Activated naive CD4-positive, alpha-beta T cell treated with Interleukin-2 at 50 U/mL for 16 hours (primary cell): Measurements from ENCODE around the gene ALDH1A3.

Experiments used
- DNase-seq: peaks from one replicate; pipeline ENCODE4 v3.0.0-alpha.2; 2020

ALDH1A3 gene

GRCh38 chr15:100859970-100860828 is 19.4 kb upstream of the ALDH1A3 start:
- DNase-seq = no peak

GRCh38 chr15:100860829-100861510 is 18.7 kb upstream of the ALDH1A3 start:
- no peak for DNase-seq

- DNase-seq = no peak
These were observed 18.1 kb upstream of the ALDH1A3 start for GRCh38 chr15:100861511-100861991.

- DNase-seq = no peak
These were observed 17.5 kb upstream of the ALDH1A3 start for GRCh38 chr15:100862162-100862561.

- no peak for DNase-seq
These were observed 16.4 kb upstream of the ALDH1A3 start for GRCh38 chr15:100863075-100863795.

- DNase-seq = no peak
These were observed 15.8 kb upstream of the ALDH1A3 start for GRCh38 chr15:100863796-100864267.

- DNase-seq = no peak
These were observed 13.0 kb upstream of the ALDH1A3 start for GRCh38 chr15:100866386-100867330.

DNA sequence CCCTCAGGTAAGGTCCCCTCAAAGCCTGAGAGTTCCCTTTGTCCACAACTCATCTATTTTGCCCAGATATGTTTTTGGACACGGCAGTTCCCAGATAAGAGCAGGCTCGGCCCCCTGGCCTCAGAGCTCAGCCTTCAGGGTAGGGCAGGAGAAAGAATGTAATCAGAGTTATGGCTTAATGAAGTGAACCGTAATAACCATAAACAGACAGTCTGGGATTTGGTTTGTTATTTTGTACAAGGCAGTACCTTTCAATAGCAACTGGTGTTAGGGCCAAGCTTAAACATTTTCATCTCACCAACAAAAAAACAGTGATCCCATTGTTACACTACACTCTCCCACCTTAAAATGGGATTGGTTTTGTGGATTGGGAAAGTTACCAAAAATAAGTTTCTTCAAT is 12.2 kb upstream of the ALDH1A3 start:
- no peak for DNase-seq

- no peak for DNase-seq
These were observed 10.3 kb upstream of the ALDH1A3 start for GRCh38 chr15:100869151-100869999.

GRCh38 chr15:100873029-100873677 is 6.5 kb upstream of the ALDH1A3 start:
- DNase-seq = peak; percentile 43

- DNase-seq = no peak
These were observed 4.1 kb upstream of the ALDH1A3 start for GRCh38 chr15:100875495-100875894.

GRCh38 chr15:100875976-100876375 is 3.7 kb upstream of the ALDH1A3 start:
- DNase-seq = no peak

GRCh38 chr15:100877551-100877950 is 2.1 kb upstream of the ALDH1A3 start:
- DNase-seq = no peak

DNA sequence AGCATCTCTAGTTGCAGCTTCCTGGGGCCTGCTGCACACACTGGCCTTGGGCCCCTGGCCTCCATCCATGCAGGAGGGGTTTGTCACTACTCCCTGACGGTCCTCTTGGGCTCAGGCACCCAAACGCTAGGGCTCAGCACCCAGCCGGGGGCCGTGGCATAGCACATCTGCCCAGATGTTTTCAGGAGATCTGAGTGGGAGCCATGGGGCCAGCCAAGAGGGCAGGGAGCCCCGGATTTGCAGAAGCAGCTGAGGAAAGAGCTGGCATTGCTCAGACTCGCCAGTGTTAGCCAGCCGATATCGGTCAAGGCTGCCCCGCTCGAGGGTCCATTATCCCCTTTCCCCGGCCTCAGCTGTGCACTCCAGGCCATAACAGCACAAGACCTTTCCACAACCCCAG is 1.5 kb upstream of the ALDH1A3 start:
- no peak for DNase-seq

DNA sequence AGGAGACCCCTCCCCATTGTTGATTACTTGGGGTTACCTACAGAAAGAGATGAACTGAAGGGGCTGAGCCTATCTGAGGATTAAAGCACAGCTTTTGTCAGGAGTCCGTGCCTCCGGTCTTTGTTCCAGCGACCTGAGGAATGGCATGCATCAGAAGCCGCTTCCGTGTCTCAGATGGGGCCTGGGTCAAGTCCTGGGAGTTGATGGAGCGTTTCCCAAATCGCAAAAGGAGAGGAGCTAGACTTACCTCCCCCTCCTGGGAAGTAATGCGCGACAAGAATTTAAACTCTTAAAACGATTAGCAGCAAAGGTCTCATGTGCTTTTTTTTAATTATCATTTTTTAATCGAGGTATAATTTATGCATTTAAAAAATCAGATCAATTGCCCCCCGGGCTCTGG is 983 bp upstream of the ALDH1A3 start:
- DNase-seq = no peak

DNA sequence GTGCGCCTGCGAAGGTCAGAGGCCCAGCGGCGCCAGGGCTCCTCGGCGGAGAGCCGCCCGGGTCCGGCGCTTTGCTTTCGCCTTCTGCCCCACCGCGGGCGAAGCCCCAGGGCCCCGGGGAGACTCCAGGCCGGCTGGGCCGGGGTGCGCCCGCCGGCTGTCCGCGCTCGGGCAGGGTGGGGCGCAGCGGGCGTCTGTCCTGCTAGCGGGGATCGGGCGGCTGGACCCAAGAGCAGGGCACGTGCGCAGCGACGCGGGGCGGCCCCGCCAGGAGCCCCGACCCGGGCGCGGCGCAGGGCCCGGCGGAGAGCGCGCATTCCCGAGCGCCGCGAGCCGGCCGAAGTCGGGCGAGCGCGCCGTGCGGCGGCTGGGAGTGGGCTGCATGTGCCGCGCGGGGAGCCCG is 569 bp upstream of the ALDH1A3 start:
- no peak for DNase-seq

DNA sequence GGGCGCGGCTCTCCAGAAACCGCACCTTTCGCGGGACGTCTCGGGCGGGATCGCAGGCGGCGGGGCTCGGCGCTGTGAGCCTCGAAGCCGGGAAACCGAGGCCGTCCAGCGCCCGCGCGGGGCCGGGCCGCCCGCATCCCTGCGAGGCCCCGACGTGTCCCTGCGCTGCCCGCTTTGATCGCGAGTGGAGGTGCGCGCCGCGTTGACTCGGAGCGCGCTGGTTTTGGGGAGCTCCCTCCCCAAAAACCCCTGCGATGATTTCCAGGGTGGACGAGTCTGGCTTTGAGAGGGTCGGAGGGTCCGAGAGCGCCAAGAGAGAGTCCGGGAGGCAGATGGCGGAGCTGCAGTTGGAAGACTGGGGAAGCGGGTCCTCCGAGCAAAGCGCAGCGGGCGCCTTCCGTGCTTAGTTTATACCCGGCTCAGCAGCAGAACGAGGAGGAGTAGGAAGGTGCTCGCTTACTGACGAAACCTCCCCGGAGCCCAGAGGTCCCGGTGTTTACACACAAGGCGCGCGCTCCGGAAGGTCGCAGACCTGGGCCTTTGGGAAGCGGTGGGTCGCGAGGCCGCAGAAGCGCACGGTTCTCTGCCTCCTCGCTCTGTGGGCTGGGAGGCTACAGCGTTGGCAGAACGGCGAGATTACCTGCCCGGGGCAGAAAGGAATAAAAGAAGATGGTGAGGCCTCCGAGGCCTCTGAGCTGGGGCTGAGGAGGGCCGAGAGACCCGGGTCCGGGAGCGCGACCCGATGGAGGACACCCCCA is 687 bp downstream of the ALDH1A3 start:
- DNase-seq = no peak

GRCh38 chr15:100880897-100881242 is 1.2 kb downstream of the ALDH1A3 start:
- DNase-seq = no peak

DNA sequence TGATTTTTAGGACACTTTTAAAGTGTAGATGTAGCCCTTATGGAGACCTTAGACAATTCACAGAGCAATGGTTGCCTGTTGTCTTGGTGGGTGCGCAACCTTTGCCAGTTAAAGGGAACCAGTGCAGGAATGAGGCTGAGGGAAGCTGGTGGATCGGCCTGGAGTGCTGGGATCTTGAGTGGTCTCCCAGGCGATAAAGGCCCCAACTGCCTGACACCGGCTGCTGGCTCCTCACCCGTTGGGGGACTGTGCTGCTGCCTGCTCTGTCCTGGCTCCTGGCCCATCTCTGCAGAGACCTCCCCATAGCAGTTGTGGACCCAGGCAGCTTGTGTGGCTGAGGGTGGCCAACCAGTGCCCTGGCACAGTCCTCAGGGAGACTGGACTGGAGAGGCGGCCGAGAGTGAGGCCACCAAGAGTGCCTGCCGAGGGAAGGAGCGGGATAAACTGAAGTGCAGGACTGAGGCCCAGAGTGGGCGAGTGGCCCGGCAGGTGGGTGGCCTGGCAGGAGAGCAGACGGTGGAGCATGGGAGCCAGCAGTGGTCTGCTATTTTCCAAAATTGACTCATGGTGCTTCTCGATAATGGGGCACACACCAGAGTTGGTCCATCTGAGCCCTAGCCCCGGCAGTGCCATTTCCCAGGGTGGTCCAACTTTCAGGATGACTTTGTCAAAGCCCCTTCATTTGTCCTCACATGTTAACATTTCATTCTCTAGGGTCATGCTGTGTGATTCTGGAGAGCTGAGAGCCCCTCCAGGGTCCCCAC is 2.1 kb downstream of the ALDH1A3 start:
- DNase-seq = no peak
